GM18498 (cell line): ENCODE measurements around the gene SIDT1.

Experiments
- ATAC-seq: cut with Tn5 transposase; IDR thresholded peaks from one replicate; pipeline ENCODE4 v1.9.1; 2021; ENCODE audit warnings: mild to moderate bottlenecking, moderate library complexity; ENCODE audit not compliant: unreplicated experiment

The SIDT1 gene

DNA sequence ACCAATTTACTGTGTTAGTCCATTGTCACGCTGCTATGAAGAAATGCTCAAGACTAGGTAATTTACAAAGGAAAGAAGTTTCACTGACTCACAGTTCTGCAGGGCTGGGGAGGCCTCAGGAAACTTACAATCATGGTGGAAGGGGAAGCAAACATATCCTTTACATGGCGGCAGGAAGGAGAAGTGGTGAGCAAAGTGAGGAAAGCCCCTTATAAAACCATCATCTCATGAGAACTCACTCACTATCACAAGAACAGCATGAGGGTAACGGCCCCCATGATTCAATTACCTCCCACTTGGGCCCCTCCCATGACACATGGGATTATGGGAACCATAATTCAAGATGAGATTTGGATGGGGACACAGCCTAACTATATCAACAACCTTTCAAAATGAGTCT lies 143.9 kb downstream of the SIDT1 start:
- ATAC-seq, result no peak

DNA sequence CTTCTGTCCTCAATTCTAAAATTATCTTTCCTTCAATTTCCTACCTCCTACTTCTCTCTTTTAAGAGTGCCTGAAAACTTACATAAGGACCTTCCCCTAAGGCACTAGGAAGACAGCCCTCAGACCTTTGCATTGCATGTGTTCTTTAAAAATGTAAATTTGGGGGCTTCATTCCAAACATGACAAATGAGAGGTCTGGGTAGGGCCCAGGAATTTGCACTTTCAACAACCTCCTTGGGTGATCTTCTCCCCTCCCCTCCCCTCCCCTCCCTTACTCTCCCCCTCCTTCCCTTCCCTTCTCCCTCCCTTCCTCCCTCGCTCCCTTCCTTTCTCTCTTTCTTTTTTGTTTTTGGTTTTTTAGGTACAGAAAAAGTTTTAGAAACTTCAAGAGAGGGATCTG lies 145.4 kb downstream of the SIDT1 start:
- ATAC-seq, result no peak

- no peak for ATAC-seq
Observed at GRCh38 chr3:113678773-113679172, 146.4 kb downstream of the SIDT1 start.
